DOHH2 (cell line): ENCODE data around the gene ORMDL3.

Experiments
- EZH2phosphoT487 ChIP-seq: fragments of 200-600 bp; sonication (generic); IDR thresholded peaks from 2 replicates; pipeline ENCODE4 v1.6.1; 2017; ENCODE audit warnings: borderline replicate concordance, mild to moderate bottlenecking, antibody characterized with exemption, low read length, moderate library complexity, mixed read lengths
- TF ChIP-seq, protein P1 (sequence below): fragments of 200-600 bp; sonication (generic); IDR thresholded peaks from one replicate; pipeline ENCODE4 v1.5.1; 2014; ENCODE audit warnings: antibody characterized with exemption, mild to moderate bottlenecking, low read depth, low read length; ENCODE audit not compliant: poor library complexity, severe bottlenecking

- no peak for TF ChIP-seq EZH2phosphoT487
- TF ChIP-seq, protein P1, sequence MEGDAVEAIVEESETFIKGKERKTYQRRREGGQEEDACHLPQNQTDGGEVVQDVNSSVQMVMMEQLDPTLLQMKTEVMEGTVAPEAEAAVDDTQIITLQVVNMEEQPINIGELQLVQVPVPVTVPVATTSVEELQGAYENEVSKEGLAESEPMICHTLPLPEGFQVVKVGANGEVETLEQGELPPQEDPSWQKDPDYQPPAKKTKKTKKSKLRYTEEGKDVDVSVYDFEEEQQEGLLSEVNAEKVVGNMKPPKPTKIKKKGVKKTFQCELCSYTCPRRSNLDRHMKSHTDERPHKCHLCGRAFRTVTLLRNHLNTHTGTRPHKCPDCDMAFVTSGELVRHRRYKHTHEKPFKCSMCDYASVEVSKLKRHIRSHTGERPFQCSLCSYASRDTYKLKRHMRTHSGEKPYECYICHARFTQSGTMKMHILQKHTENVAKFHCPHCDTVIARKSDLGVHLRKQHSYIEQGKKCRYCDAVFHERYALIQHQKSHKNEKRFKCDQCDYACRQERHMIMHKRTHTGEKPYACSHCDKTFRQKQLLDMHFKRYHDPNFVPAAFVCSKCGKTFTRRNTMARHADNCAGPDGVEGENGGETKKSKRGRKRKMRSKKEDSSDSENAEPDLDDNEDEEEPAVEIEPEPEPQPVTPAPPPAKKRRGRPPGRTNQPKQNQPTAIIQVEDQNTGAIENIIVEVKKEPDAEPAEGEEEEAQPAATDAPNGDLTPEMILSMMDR = no peak
These were observed 22.5 kb downstream of the ORMDL3 start for GRCh38 chr17:39904990-39905288.
